K562 (cell line): ENCODE measurements around the gene GRAMD1B.

Source experiments
- ELK1 ChIP-seq: sonication (generic); formaldehyde crosslinking; IDR thresholded peaks from 2 replicates; pipeline ENCODE4 v1.8.1; 2022; ENCODE audit warnings: missing genetic modification reagents
- MAFK ChIP-seq: IDR thresholded peaks from 2 replicates; pipeline ENCODE4 v1.6.1; 2011; ENCODE audit warnings: low read length, improper control_type of control experiment
- PHF20 ChIP-seq: fragments of 450-650 bp; IDR thresholded peaks from 2 replicates; pipeline ENCODE4 v1.6.1; 2018; ENCODE audit not compliant: partially characterized antibody
- POLR2AphosphoS2 ChIP-seq: IDR thresholded peaks from 2 replicates; pipeline ENCODE4 v1.6.1; 2012; ENCODE audit warnings: low read length, improper control_type of control experiment
- YY1 ChIP-seq, 3 experiments: IDR thresholded peaks; 2 replicates each; pipeline ENCODE4 v1.6.1; 2011; ENCODE audit warnings: low read length in 2 of 3, mild to moderate bottlenecking in 2 of 3, moderate library complexity in 2 of 3, borderline replicate concordance in 1 of 3, control low read depth in 1 of 3, low read depth in 1 of 3; ENCODE audit not compliant: insufficient read depth in 3 of 3, insufficient replicate concordance in 2 of 3, control insufficient read depth in 1 of 3, insufficient read length in 1 of 3; ENCODE audit errors: extremely low read depth in 1 of 3

DNA sequence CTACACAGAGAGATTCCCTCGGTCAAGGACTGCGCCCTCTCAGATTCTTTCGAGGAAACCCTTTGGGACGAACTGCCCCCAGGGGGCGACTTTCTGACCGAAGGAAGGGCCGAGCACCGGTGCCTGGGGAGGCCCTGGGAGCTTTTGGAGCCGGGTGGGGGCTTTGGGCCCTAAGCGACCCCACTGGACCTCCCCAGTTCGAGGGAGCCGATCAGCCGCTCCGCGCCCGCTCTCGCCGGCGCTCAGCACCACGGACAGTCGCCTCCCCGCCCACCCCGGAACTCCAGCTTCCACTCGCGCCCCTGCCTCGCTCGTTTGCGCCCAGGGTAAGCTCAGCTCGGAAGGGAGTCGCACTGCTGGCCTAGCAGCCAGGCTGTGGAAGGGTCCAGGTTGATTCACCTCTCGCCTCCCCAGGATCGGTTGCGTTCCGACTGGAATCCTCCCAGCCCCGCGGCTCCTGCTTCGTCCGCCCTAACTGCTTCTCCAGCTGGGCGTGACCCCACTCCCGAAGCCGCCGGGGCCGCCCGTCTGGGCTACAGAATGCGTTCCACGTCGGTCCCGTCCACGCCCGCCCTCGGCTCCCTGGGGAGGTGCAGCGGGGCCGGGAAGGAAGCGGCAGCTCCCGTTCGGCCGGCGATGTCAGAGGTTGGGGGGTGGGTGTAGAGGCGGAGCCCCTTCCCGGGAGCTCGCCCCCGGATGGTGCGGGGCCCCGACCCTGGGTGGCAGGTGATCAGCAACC lies 223.9 kb downstream of the GRAMD1B start:
- no peak for TF ChIP-seq POLR2AphosphoS2
- no peak for TF ChIP-seq PHF20
- TF ChIP-seq YY1 (IDR thresholded peaks at IDR 0.05; ENCODE audit: borderline replicate concordance in 1 of 3, control insufficient read depth in 1 of 3, extremely low read depth in 1 of 3, insufficient read depth in 3 of 3, insufficient read length in 1 of 3, insufficient replicate concordance in 2 of 3, low read depth in 1 of 3, low read length in 2 of 3), result no peak
- no peak for TF ChIP-seq ELK1 (CRISPR knock-in tag)
- no peak for TF ChIP-seq MAFK
